HEK293 (cell line): Measurements from ENCODE around the gene TBX5.

Experiments
- CTCF ChIA-PET: fragments of 350-600 bp; formaldehyde crosslinking; extraction: SDS; loops from one replicate; lab custom pipeline; 2021; ENCODE audit warnings: antibody characterized with exemption; lab: Yijun Ruan, JAX
- POLR2A ChIA-PET: fragments of 300-600 bp; formaldehyde crosslinking; extraction: SDS; loops from one replicate; lab custom pipeline; 2020; ENCODE audit warnings: antibody characterized with exemption, inconsistent platforms; lab: Yijun Ruan, JAX
- H3K27ac ChIP-seq: fragments of 200-500 bp; sonication (Bioruptor generic); 2 replicates; pipeline ENCODE4 v1.5.1; 2014; ENCODE audit warnings: low read depth, low read length, control low read depth, inconsistent platforms; ENCODE audit errors: extremely low read depth
- H3K36me3 ChIP-seq, 2 experiments: fragments of 200-500 bp in 1 of 2; sonication (Bioruptor generic) in 1 of 2; 1 replicate in 1 of 2; 2 replicates in 1 of 2; pipeline ENCODE4 v1.5.1; 2014 to 2017; ENCODE audit warnings: inconsistent platforms in 2 of 2, low read length in 2 of 2; ENCODE audit not compliant: control insufficient read depth in 2 of 2, insufficient read depth in 1 of 2
- H3K4me1 ChIP-seq: fragments of 200-500 bp; sonication (Bioruptor generic); 2 replicates; pipeline ENCODE4 v1.5.1; 2014; ENCODE audit warnings: mild to moderate bottlenecking, low read length, inconsistent platforms; ENCODE audit not compliant: control insufficient read depth, insufficient read depth
- H3K4me3 ChIP-seq: 2 replicates; pipeline ENCODE4 v1.5.1; 2011; ENCODE audit warnings: low read depth, mild to moderate bottlenecking, control low read depth, low read length, moderate library complexity
- H3K9me3 ChIP-seq: fragments of 200-500 bp; sonication (Bioruptor generic); 2 replicates; pipeline ENCODE4 v1.5.1; 2014; ENCODE audit warnings: low read depth, low read length, inconsistent platforms; ENCODE audit not compliant: control insufficient read depth, insufficient read depth
- BCL11B ChIP-seq: fragments of 450-650 bp; formaldehyde crosslinking; IDR thresholded peaks from 2 replicates; pipeline ENCODE4 v1.5.1; 2016; ENCODE audit warnings: low read depth, missing biosample characterization, missing genetic modification characterization
- KLF16 ChIP-seq: fragments of 450-650 bp; formaldehyde crosslinking; IDR thresholded peaks from 2 replicates; pipeline ENCODE4 v1.5.1; 2017; ENCODE audit warnings: missing biosample characterization, missing genetic modification characterization
- WT1 ChIP-seq: fragments of 450-650 bp; formaldehyde crosslinking; IDR thresholded peaks from 2 replicates; pipeline ENCODE4 v1.5.1; 2016; ENCODE audit warnings: missing biosample characterization, missing genetic modification characterization
- ZNF10 ChIP-seq: fragments of 450-650 bp; formaldehyde crosslinking; IDR thresholded peaks from 2 replicates; pipeline ENCODE4 v1.5.1; 2017; ENCODE audit warnings: missing biosample characterization, missing genetic modification characterization
- ZNF121 ChIP-seq: fragments of 450-650 bp; formaldehyde crosslinking; IDR thresholded peaks from 2 replicates; pipeline ENCODE4 v1.5.1; 2016; ENCODE audit warnings: missing biosample characterization, missing genetic modification characterization
- ZNF140 ChIP-seq: fragments of 450-650 bp; formaldehyde crosslinking; IDR thresholded peaks from 2 replicates; pipeline ENCODE4 v1.5.1; 2016; ENCODE audit warnings: missing biosample characterization, missing genetic modification characterization
- ZNF2 ChIP-seq: fragments of 450-650 bp; formaldehyde crosslinking; IDR thresholded peaks from 2 replicates; pipeline ENCODE4 v1.5.1; 2016; ENCODE audit warnings: missing biosample characterization, missing genetic modification characterization
- ZNF239 ChIP-seq: fragments of 450-650 bp; formaldehyde crosslinking; IDR thresholded peaks from 2 replicates; pipeline ENCODE4 v1.5.1; 2016; ENCODE audit warnings: missing biosample characterization, missing genetic modification characterization
- ZNF391 ChIP-seq: fragments of 450-650 bp; formaldehyde crosslinking; IDR thresholded peaks from 2 replicates; pipeline ENCODE4 v1.5.1; 2016; ENCODE audit warnings: low read depth, missing biosample characterization, missing genetic modification characterization, borderline replicate concordance
- ZNF426 ChIP-seq: fragments of 450-650 bp; formaldehyde crosslinking; IDR thresholded peaks from 2 replicates; pipeline ENCODE4 v1.5.1; 2017; ENCODE audit warnings: missing biosample characterization, missing genetic modification characterization, mild to moderate bottlenecking, inconsistent platforms, moderate library complexity
- ZNF48 ChIP-seq: fragments of 450-650 bp; formaldehyde crosslinking; IDR thresholded peaks from 2 replicates; pipeline ENCODE4 v1.5.1; 2016; ENCODE audit warnings: missing biosample characterization, missing genetic modification characterization
- ZNF558 ChIP-seq: fragments of 450-650 bp; formaldehyde crosslinking; IDR thresholded peaks from 2 replicates; pipeline ENCODE4 v1.5.1; 2016; ENCODE audit warnings: missing biosample characterization, missing genetic modification characterization
- ZNF639 ChIP-seq: fragments of 450-650 bp; formaldehyde crosslinking; IDR thresholded peaks from 2 replicates; pipeline ENCODE4 v1.5.1; 2016; ENCODE audit warnings: missing biosample characterization, missing genetic modification characterization
- ZNF645 ChIP-seq: fragments of 450-650 bp; formaldehyde crosslinking; IDR thresholded peaks from 2 replicates; pipeline ENCODE4; 2016; ENCODE audit warnings: missing biosample characterization, missing genetic modification characterization
- ZNF777 ChIP-seq: fragments of 450-650 bp; formaldehyde crosslinking; IDR thresholded peaks from 2 replicates; pipeline ENCODE4 v1.5.1; 2017; ENCODE audit warnings: missing biosample characterization, missing genetic modification characterization, borderline replicate concordance
- ZNF830 ChIP-seq: fragments of 450-650 bp; IDR thresholded peaks from 2 replicates; pipeline ENCODE4 v1.5.0; 2018; ENCODE audit warnings: missing biosample characterization, missing genetic modification characterization, low read depth, mild to moderate bottlenecking, moderate library complexity
- ZNF843 ChIP-seq: fragments of 450-650 bp; formaldehyde crosslinking; IDR thresholded peaks from 2 replicates; pipeline ENCODE4 v1.5.1; 2016; ENCODE audit warnings: missing biosample characterization, missing genetic modification characterization
- ZSCAN5A ChIP-seq: fragments of 450-650 bp; formaldehyde crosslinking; IDR thresholded peaks from 2 replicates; pipeline ENCODE4 v1.5.1; 2016; ENCODE audit warnings: missing biosample characterization, missing genetic modification characterization
- TF ChIP-seq, protein P1 (sequence below): fragments of 450-650 bp; formaldehyde crosslinking; IDR thresholded peaks from 2 replicates; pipeline ENCODE4 v1.5.1; 2016; ENCODE audit warnings: missing biosample characterization, missing genetic modification characterization

The TBX5 gene

DNA sequence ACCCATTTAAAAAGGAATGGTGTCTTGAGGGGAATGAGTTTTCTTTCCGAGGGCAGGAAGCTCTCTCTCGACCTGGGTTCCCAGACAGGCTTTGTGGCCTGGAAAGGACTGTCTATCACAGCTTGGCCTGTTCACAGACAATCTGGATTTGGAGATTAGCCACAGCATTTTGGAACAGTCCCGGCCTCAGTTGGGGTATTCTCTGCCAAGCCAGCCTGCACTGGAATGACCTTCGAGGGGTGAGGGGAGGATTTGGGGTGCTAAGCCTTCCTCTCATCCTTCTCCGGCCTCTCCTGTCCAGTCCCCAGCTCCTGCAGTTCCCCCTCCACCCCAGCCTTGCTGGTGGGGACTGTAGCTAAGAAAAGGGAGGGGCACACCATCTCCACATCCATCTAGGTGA lies 13.0 kb downstream of the TBX5 start:
- no peak overlapping the region for H3K4me3 ChIP-seq
- no peaks in the 10 kb centered on the region for H3K4me1 ChIP-seq
- H3K9me3 ChIP-seq = no peaks in the 10 kb centered on the region
- CTCF ChIA-PET = no interaction called here
- no peak overlapping the region for H3K27ac ChIP-seq
- TF ChIP-seq ZNF2 (tag by site-specific recombination) (no peak), BCL11B (tag by site-specific recombination) (no peak), ZNF777 (no peak), ZNF426 (tag by site-specific recombination) (no peak), ZNF391 (tag by site-specific recombination) (no peak), ZNF239 (tag by site-specific recombination) (no peak), ZNF48 (no peak), ZNF140 (tag by site-specific recombination) (no peak), ZNF830 (tag by site-specific recombination) (no peak), ZNF645 (tag by site-specific recombination) (no peak), ZNF121 (tag by site-specific recombination) (no peak), WT1 (no peak), ZNF10 (tag by site-specific recombination) (no peak), ZNF558 (tag by site-specific recombination) (no peak), ZNF639 (no peak), KLF16 (tag by site-specific recombination) (no peak), ZSCAN5A (tag by site-specific recombination) (no peak)
- TF ChIP-seq, protein P1, sequence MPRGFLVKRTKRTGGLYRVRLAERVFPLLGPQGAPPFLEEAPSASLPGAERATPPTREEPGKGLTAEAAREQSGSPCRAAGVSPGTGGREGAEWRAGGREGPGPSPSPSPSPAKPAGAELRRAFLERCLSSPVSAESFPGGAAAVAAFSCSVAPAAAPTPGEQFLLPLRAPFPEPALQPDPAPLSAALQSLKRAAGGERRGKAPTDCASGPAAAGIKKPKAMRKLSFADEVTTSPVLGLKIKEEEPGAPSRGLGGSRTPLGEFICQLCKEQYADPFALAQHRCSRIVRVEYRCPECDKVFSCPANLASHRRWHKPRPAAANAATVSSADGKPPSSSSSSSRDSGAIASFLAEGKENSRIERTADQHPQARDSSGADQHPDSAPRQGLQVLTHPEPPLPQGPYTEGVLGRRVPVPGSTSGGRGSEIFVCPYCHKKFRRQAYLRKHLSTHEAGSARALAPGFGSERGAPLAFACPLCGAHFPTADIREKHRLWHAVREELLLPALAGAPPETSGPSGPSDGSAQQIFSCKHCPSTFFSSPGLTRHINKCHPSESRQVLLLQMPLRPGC (tag by site-specific recombination) = no peak
- no peaks in the 10 kb centered on the region for H3K36me3 ChIP-seq
- POLR2A ChIA-PET = no interaction called here

DNA sequence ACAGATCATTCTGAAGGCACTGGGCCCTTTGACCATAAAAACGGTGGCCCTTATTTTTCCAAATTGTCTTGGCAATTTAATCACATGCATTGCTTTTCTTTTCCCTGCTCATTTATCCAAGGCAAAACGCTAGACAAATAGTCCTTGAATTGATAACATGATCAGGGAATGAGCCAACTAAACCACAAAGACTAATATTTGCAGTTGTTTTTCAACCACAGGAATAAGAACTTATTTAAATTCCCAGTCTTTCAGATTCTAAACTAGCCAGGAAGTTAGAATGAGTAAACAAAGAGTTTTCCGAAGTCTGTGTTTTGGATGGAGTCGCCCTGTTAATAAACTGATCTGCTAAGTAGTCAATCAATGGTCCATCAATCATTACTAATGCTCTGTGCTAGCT lies 14.9 kb downstream of the TBX5 start:
- no peak overlapping the region for H3K4me3 ChIP-seq
- no peaks in the 10 kb centered on the region for H3K4me1 ChIP-seq
- no peaks in the 10 kb centered on the region for H3K36me3 ChIP-seq
- no peak overlapping the region for H3K27ac ChIP-seq
- TF ChIP-seq ZNF843 (tag by site-specific recombination) = no peak
- TF ChIP-seq, all 188 proteins: peak for 0
- ChIA-PET CTCF (no interaction called here), POLR2A (no interaction called here)
- no peaks in the 10 kb centered on the region for H3K9me3 ChIP-seq
